Ascending aorta (tissue), 2 donors: ENCODE results near the gene AGK. TPM values are rescaled to one million over a fixed set of nuclear protein-coding genes. Genes with fewer than 3 reads are reported as not detected.
A peak's percentile ranks its signal among the peaks of the same experiment; 100 is the strongest.
"Not testable (repeated sequence)": the region's sequence is repeated elsewhere in the genome, so short reads cannot be mapped to it uniquely, and the experiment has no call there.

ENCODE experiments used
- DNase-seq, 2 donors: peaks; one replicate each; pipeline ENCODE4 v3.0.0-alpha.2; 2019; ENCODE audit warnings: low spot score in 2 of 2
- H3K27ac ChIP-seq, 2 donors: fragments of 200-600 bp; sonication (generic); one replicate each; pipeline ENCODE4 v1.5.1; 2016 to 2017; ENCODE audit warnings: mild to moderate bottlenecking in 1 of 2
- H3K27me3 ChIP-seq: fragments of 200-600 bp; sonication (generic); one replicate; pipeline ENCODE4 v1.5.1; 2017
- H3K36me3 ChIP-seq, 2 donors: fragments of 200-600 bp; sonication (generic); one replicate each; pipeline ENCODE4 v1.5.1; 2016
- H3K4me1 ChIP-seq, 2 donors: fragments of 200-600 bp; sonication (generic); one replicate each; pipeline ENCODE4 v1.5.1; 2016 to 2017; ENCODE audit warnings: mild to moderate bottlenecking in 1 of 2
- H3K4me3 ChIP-seq, 2 donors: fragments of 200-600 bp; sonication (generic); one replicate each; pipeline ENCODE4 v1.5.1; 2016 to 2017; ENCODE audit warnings: mild to moderate bottlenecking in 1 of 2
- H3K9me3 ChIP-seq, 2 donors: fragments of 200-600 bp; sonication (generic); one replicate each; pipeline ENCODE4 v1.5.1; 2016
- CTCF ChIP-seq, 3 experiments: fragments of 200-600 bp in 2 of 3; fragments of 450-650 bp in 1 of 3; sonication (generic) in 2 of 3; IDR thresholded peaks; one replicate each; pipeline ENCODE4 v1.5.1; 2016 to 2019; ENCODE audit warnings: antibody characterized with exemption in 3 of 3, mild to moderate bottlenecking in 1 of 3, moderate library complexity in 1 of 3
- intact Hi-C: fragments of 100-400 bp; cut with DNase I; formaldehyde crosslinking; loops from one replicate; pipeline ENCODE4 v1.15.1; 2023
- total RNA-seq: library from RNA; depleted of rRNA; stranded (reverse); fragments of >200 nt; gene quantifications from one replicate; pipeline ENCODE4 v1.1.0, GENCODE V29; 2016

The AGK gene
- total RNA-seq, 1 donor from 2014 or later: 16.1 TPM

GRCh38 chr7:141686074-141686473, 134.9 kb downstream of the AGK start:
- Histone ChIP-seq H3K36me3 (peaks cover 18 to 24% of the 10 kb centered on the region in 2 donors), H3K9me3 (no peaks in the 10 kb centered on the region)
- intact Hi-C loops: no loop called here

GRCh38 chr7:141686670-141687069, 135.5 kb downstream of the AGK start:
- no peak for TF ChIP-seq CTCF (IDR thresholded peaks at IDR 0.05)
- intact Hi-C loops: no loop called here
- Histone ChIP-seq H3K4me3 (peak overlapping the region in 1 of 2 donors; percentile 34), H3K27me3 (no peaks in the 10 kb centered on the region), H3K4me1 (peaks cover 0 to 6% of the 10 kb centered on the region in 2 donors), H3K27ac (peak overlapping the region; percentile 42 to 55), H3K9me3 (no peaks in the 10 kb centered on the region), H3K36me3 (peaks cover 17 to 19% of the 10 kb centered on the region in 2 donors)
- DNase-seq: no peak

More at GRCh38 chr7:141686074-141686473, 134.9 kb downstream of the AGK start:
- Histone ChIP-seq H3K27ac (no peak overlapping the region), H3K4me1 (peaks cover 0 to 6% of the 10 kb centered on the region in 2 donors), H3K27me3 (no peaks in the 10 kb centered on the region), H3K4me3 (no peak overlapping the region)
- DNase-seq: no peak
- TF ChIP-seq CTCF (IDR thresholded peaks at IDR 0.05): no peak

GRCh38 chr7:141688043-141688442, 136.8 kb downstream of the AGK start:
- peaks cover 0 to 6% of the 10 kb centered on the region in 2 donors for H3K4me1 ChIP-seq
- no peak for TF ChIP-seq CTCF (IDR thresholded peaks at IDR 0.05)
- intact Hi-C loops: no loop called here
- peak overlapping the region in 1 of 2 donors; percentile 55 for H3K27ac ChIP-seq
- DNase-seq: no peak
- H3K36me3 ChIP-seq: peaks cover 8 to 17% of the 10 kb centered on the region in 2 donors
- no peak overlapping the region for H3K4me3 ChIP-seq
- H3K27me3 ChIP-seq: no peaks in the 10 kb centered on the region
- H3K9me3 ChIP-seq: no peaks in the 10 kb centered on the region

GRCh38 chr7:141689072-141689825, 138.0 kb downstream of the AGK start:
- H3K4me3 ChIP-seq, H3K27me3 ChIP-seq, H3K36me3 ChIP-seq, H3K27ac ChIP-seq, H3K4me1 ChIP-seq, DNase-seq, intact Hi-C loops, H3K9me3 ChIP-seq: not testable (repeated sequence)

- intact Hi-C loops: no loop called here
- Histone ChIP-seq H3K27ac (no peak overlapping the region), H3K36me3 (no peaks in the 10 kb centered on the region), H3K4me3 (no peak overlapping the region), H3K4me1 (peaks cover 0 to 14% of the 10 kb centered on the region in 2 donors), H3K9me3 (no peaks in the 10 kb centered on the region), H3K27me3 (no peaks in the 10 kb centered on the region)
- DNase-seq: no peak
- TF ChIP-seq CTCF (IDR thresholded peaks at IDR 0.05): no peak
Measured at GRCh38 chr7:141691540-141691939, 140.3 kb downstream of the AGK start.

- Histone ChIP-seq H3K36me3 (no peaks in the 10 kb centered on the region), H3K4me3 (no peak overlapping the region), H3K27me3 (no peaks in the 10 kb centered on the region), H3K4me1 (peaks cover 0 to 18% of the 10 kb centered on the region in 2 donors), H3K27ac (no peak overlapping the region), H3K9me3 (no peaks in the 10 kb centered on the region)
- no peak for TF ChIP-seq CTCF (IDR thresholded peaks at IDR 0.05)
- no peak for DNase-seq
- intact Hi-C loops: no loop called here
Measured at GRCh38 chr7:141691961-141692360, 140.8 kb downstream of the AGK start.
